22Rv1 (cell line): ENCODE measurements around the gene PGR.

Experiments
- CTCF ChIP-seq: fragments of 450-650 bp; IDR thresholded peaks from 2 replicates; pipeline ENCODE4 v1.5.1; 2017; ENCODE audit warnings: mild to moderate bottlenecking
- ZFX ChIP-seq: fragments of 450-650 bp; IDR thresholded peaks from 2 replicates; pipeline ENCODE4 v1.6.1; 2017; ENCODE audit warnings: antibody characterized with exemption, borderline replicate concordance

DNA sequence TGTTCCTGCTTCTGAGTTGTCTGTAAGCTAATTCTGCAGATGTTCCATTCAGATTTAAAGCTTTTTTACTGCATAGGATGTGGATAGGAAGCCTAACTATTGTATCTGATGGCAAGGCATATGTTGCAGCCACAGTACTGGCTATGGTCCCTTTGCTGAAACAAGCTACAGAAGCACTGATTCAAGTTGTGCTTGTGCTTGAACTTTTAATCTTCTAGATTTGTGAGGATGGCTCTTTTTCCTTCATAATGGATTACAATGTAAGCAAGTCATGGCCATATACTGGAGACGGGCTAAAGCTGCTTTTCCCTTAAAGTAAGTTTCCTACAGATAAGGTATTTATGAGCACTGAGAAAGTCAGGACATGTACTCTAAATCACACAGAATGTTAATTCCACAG, 138.7 kb downstream of the PGR start:
- TF ChIP-seq CTCF, result no peak
- no peak for TF ChIP-seq ZFX
